ENCODE data around the gene HBD.

The HBD gene

DNA sequence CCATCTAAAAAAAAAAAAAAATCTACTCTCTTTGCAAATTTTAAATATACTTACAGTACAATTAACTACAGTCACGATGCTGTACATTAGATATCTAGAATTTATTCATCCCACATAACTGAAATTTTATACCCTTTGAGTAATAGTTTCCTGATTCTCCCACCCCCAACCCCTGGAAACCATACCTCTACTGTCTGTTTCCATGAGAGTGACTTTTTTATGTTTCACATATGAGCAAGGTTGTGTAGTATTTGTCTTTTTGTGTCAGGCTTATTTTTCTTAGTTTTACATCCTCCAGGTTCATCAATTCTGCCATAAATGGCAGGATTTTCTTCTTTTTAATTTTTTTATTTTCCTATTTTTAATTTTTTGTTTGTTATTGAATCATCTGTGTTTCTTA is 10.6 kb downstream of the HBD start:
- Histone ChIP-seq H3K27ac (ENCODE audit: extremely low read depth, low read depth, low read length) (no peak overlapping the region), H3K36me3 (ENCODE audit: control insufficient read depth in 2 of 2, insufficient read depth in 1 of 2, low read length in 2 of 2) (no peaks in the 10 kb centered on the region), H3K4me1 (ENCODE audit: control insufficient read depth, insufficient read depth, low read length) (no peaks in the 10 kb centered on the region), H3K4me3 (ENCODE audit: low read depth, low read length) (no peak overlapping the region), H3K9me3 (ENCODE audit: control insufficient read depth, insufficient read depth, low read depth, low read length) (no peaks in the 10 kb centered on the region)
- CTCF ChIA-PET = no interaction called here
- POLR2A ChIA-PET = no interaction called here
- no peak for TF ChIP-seq ZNF394 (tag by site-specific recombination; IDR thresholded peaks at IDR 0.05; ENCODE audit: borderline replicate concordance)
- TF ChIP-seq ZNF571 (tag by site-specific recombination; IDR thresholded peaks at IDR 0.05) = no peak
- no peak for TF ChIP-seq ZNF416 (tag by site-specific recombination; IDR thresholded peaks at IDR 0.05)
- TF ChIP-seq ZNF221 (tag by site-specific recombination; IDR thresholded peaks at IDR 0.05; ENCODE audit: borderline replicate concordance) = no peak

- H3K4me3 ChIP-seq (ENCODE audit: low read depth, low read length) = no peak overlapping the region
- no peaks in the 10 kb centered on the region for H3K36me3 ChIP-seq (ENCODE audit: control insufficient read depth in 2 of 2, insufficient read depth in 1 of 2, low read length in 2 of 2)
- H3K4me1 ChIP-seq (ENCODE audit: control insufficient read depth, insufficient read depth, low read length) = no peaks in the 10 kb centered on the region
- POLR2A ChIA-PET = no interaction called here
- TF ChIP-seq, protein P1, sequence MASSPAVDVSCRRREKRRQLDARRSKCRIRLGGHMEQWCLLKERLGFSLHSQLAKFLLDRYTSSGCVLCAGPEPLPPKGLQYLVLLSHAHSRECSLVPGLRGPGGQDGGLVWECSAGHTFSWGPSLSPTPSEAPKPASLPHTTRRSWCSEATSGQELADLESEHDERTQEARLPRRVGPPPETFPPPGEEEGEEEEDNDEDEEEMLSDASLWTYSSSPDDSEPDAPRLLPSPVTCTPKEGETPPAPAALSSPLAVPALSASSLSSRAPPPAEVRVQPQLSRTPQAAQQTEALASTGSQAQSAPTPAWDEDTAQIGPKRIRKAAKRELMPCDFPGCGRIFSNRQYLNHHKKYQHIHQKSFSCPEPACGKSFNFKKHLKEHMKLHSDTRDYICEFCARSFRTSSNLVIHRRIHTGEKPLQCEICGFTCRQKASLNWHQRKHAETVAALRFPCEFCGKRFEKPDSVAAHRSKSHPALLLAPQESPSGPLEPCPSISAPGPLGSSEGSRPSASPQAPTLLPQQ (tag by site-specific recombination; IDR thresholded peaks at IDR 0.05) = no peak
- TF ChIP-seq ZSCAN5A (tag by site-specific recombination; IDR thresholded peaks at IDR 0.05) = no peak
- no peak for TF ChIP-seq SP2 (tag by site-specific recombination; IDR thresholded peaks at IDR 0.05)
- TF ChIP-seq, protein P2, sequence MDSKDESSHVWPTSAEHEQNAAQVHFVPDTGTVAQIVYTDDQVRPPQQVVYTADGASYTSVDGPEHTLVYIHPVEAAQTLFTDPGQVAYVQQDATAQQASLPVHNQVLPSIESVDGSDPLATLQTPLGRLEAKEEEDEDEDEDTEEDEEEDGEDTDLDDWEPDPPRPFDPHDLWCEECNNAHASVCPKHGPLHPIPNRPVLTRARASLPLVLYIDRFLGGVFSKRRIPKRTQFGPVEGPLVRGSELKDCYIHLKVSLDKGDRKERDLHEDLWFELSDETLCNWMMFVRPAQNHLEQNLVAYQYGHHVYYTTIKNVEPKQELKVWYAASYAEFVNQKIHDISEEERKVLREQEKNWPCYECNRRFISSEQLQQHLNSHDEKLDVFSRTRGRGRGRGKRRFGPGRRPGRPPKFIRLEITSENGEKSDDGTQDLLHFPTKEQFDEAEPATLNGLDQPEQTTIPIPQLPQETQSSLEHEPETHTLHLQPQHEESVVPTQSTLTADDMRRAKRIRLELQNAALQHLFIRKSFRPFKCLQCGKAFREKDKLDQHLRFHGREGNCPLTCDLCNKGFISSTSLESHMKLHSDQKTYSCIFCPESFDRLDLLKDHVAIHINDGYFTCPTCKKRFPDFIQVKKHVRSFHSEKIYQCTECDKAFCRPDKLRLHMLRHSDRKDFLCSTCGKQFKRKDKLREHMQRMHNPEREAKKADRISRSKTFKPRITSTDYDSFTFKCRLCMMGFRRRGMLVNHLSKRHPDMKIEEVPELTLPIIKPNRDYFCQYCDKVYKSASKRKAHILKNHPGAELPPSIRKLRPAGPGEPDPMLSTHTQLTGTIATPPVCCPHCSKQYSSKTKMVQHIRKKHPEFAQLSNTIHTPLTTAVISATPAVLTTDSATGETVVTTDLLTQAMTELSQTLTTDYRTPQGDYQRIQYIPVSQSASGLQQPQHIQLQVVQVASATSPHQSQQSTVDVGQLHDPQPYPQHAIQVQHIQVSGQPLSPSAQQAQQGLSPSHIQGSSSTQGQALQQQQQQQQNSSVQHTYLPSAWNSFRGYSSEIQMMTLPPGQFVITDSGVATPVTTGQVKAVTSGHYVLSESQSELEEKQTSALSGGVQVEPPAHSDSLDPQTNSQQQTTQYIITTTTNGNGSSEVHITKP (tag by site-specific recombination; IDR thresholded peaks at IDR 0.05) = no peak
- TF ChIP-seq ZBTB44 (tag by site-specific recombination; IDR thresholded peaks at IDR 0.05) = no peak
- TF ChIP-seq, protein P3, sequence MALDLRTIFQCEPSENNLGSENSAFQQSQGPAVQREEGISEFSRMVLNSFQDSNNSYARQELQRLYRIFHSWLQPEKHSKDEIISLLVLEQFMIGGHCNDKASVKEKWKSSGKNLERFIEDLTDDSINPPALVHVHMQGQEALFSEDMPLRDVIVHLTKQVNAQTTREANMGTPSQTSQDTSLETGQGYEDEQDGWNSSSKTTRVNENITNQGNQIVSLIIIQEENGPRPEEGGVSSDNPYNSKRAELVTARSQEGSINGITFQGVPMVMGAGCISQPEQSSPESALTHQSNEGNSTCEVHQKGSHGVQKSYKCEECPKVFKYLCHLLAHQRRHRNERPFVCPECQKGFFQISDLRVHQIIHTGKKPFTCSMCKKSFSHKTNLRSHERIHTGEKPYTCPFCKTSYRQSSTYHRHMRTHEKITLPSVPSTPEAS (tag by site-specific recombination; IDR thresholded peaks at IDR 0.05) = no peak
- no peak for TF ChIP-seq HOXC10 (CRISPR knock-in tag; IDR thresholded peaks at IDR 0.05)
- no peak for TF ChIP-seq HIC1 (tag by site-specific recombination; IDR thresholded peaks at IDR 0.05)
- TF ChIP-seq ZNF777 (tag by site-specific recombination; IDR thresholded peaks at IDR 0.05; ENCODE audit: borderline replicate concordance) = no peak
- TF ChIP-seq ZNF548 (tag by site-specific recombination; IDR thresholded peaks at IDR 0.05) = no peak
- no peak for TF ChIP-seq ZNF112 (tag by site-specific recombination; IDR thresholded peaks at IDR 0.05)
- CTCF ChIA-PET = no interaction called here
- H3K9me3 ChIP-seq (ENCODE audit: control insufficient read depth, insufficient read depth, low read depth, low read length) = no peaks in the 10 kb centered on the region
- H3K27ac ChIP-seq (ENCODE audit: extremely low read depth, low read depth, low read length) = no peak overlapping the region
Measured at GRCh38 chr11:5223146-5223545, 11.1 kb downstream of the HBD start.

Data from HEK293 (cell line).